CD8-positive, alpha-beta memory T cell (primary cell): ENCODE data around the gene P2RX5. TPM values are rescaled to one million over a fixed set of nuclear protein-coding genes. Genes with fewer than 3 reads are reported as not detected.
A peak's percentile ranks its signal among the peaks of the same experiment; 100 is the strongest.

ENCODE experiments used
- CTCF ChIA-PET: fragments of 350-600 bp; sonication (Branson Sonifier 250); formaldehyde crosslinking; loops from one replicate; lab custom pipeline; 2021; ENCODE audit warnings: antibody characterized with exemption; lab: Charles Lee
- POLR2A ChIA-PET: fragments of 350-600 bp; sonication (Branson Sonifier 250); formaldehyde crosslinking; loops from one replicate; lab custom pipeline; 2021; ENCODE audit warnings: antibody characterized with exemption; lab: Charles Lee
- DNase-seq, 5 donors: peaks; one replicate each; pipeline versions ENCODE4 v3.0.0 to v3.0.0-alpha.2; 2020 to 2022; ENCODE audit warnings: mixed read lengths in 1 of 5
- H3K27ac ChIP-seq: one replicate; pipeline ENCODE4 v1.7.0; 2013; ENCODE audit warnings: low read depth, mild to moderate bottlenecking, low read length, moderate library complexity
- H3K27me3 ChIP-seq: 2 replicates; pipeline ENCODE4 v1.7.0; 2013; ENCODE audit warnings: low read length, mild to moderate bottlenecking; ENCODE audit not compliant: insufficient read depth, poor library complexity, severe bottlenecking
- H3K36me3 ChIP-seq: 2 replicates; pipeline ENCODE4 v1.7.0; 2013; ENCODE audit warnings: mild to moderate bottlenecking, low read length, moderate library complexity; ENCODE audit not compliant: insufficient read depth
- H3K4me1 ChIP-seq: 2 replicates; pipeline ENCODE4 v1.7.0; 2013; ENCODE audit warnings: mild to moderate bottlenecking, low read length, moderate library complexity; ENCODE audit not compliant: insufficient read depth
- H3K4me3 ChIP-seq: 2 replicates; pipeline ENCODE4 v1.7.0; 2013; ENCODE audit warnings: mild to moderate bottlenecking, low read length
- H3K9me3 ChIP-seq: 2 replicates; pipeline ENCODE4 v1.7.0; 2013; ENCODE audit warnings: mild to moderate bottlenecking, low read length
- H3K27ac Mint-ChIP-seq, 8 donors: one replicate each; pipeline ENCODE4 v1.8.0; 2020 to 2021; ENCODE audit warnings: mixed read lengths in 8 of 8, mild to moderate bottlenecking in 6 of 8, inconsistent platforms in 3 of 8, moderate library complexity in 3 of 8
- H3K27me3 Mint-ChIP-seq, 2 donors: one replicate each; pipeline ENCODE4 v1.8.0; 2020 to 2021; ENCODE audit warnings: mixed read lengths in 2 of 2, mild to moderate bottlenecking in 1 of 2, moderate library complexity in 1 of 2
- H3K36me3 Mint-ChIP-seq, 3 donors: one replicate each; pipeline ENCODE4 v1.8.0; 2020 to 2021; ENCODE audit warnings: mixed read lengths in 3 of 3, inconsistent platforms in 1 of 3, mild to moderate bottlenecking in 1 of 3
- H3K4me1 Mint-ChIP-seq, 3 donors: one replicate each; pipeline ENCODE4 v1.8.0; 2020 to 2021; ENCODE audit warnings: mixed read lengths in 3 of 3, inconsistent platforms in 1 of 3, mild to moderate bottlenecking in 1 of 3
- H3K4me3 Mint-ChIP-seq, 7 donors: one replicate each; pipeline ENCODE4 v1.8.0; 2020 to 2021; ENCODE audit warnings: mixed read lengths in 7 of 7, mild to moderate bottlenecking in 6 of 7, moderate library complexity in 4 of 7, inconsistent platforms in 2 of 7
- H3K9me3 Mint-ChIP-seq, 5 donors: one replicate each; pipeline ENCODE4 v1.8.0; 2020 to 2022; ENCODE audit warnings: mixed read lengths in 5 of 5, mild to moderate bottlenecking in 3 of 5, moderate library complexity in 2 of 5, inconsistent platforms in 1 of 5
- polyA plus RNA-seq: library from polyadenylated mRNA; unstranded; fragments of 300-500 nt; fragmentation: Illumina TruSeq; gene quantifications from one replicate; pipeline ENCODE4 v1.2.3, GENCODE V29; 2021
- total RNA-seq, 2 experiments: library from RNA; stranded (reverse); gene quantifications; one replicate each; pipeline ENCODE4 v1.2.3, GENCODE V29; 2021

Gene P2RX5
- total and polyA plus RNA-seq, 3 experiments from 2014 or later = 9.8 to 37.4 (median 12.0) TPM

- H3K4me3 ChIP-seq = peak overlapping the region; percentile 68
- H3K27ac Mint-ChIP-seq = peak overlapping the region in 3 of 8 donors; percentile 10 to 77 (median 63)
- no peaks in the 10 kb centered on the region for H3K36me3 ChIP-seq
- no peaks in the 10 kb centered on the region for H3K9me3 ChIP-seq
- H3K4me3 Mint-ChIP-seq = peak overlapping the region; percentile 78 to 98 (median 93)
- peaks cover 22 to 45% (median 39%) of the 10 kb centered on the region in 3 donors for H3K4me1 Mint-ChIP-seq
- H3K4me1 ChIP-seq = peaks cover 18% of the 10 kb centered on the region
- ChIA-PET POLR2A (interaction anchor here (2.6 kb wide), 1 partner anchor 13 kb away, joined by 12 read pairs; no protein-coding TSS in a partner anchor), CTCF (interaction anchor here (1.2 to 4.0 kb wide), 5 partner anchors 13 to 121 kb away, joined by 6 to 20 read pairs (median 16); partner anchors contain the start of gene NCBP3)
- no peak overlapping the region for H3K27ac ChIP-seq
- no peaks in the 10 kb centered on the region for H3K9me3 Mint-ChIP-seq
- no peaks in the 10 kb centered on the region for H3K27me3 ChIP-seq
- DNase-seq = no peak
- H3K27me3 Mint-ChIP-seq = no peaks in the 10 kb centered on the region
- H3K36me3 Mint-ChIP-seq = peaks cover 0 to 54% (median 2%) of the 10 kb centered on the region in 3 donors
These were observed 28.6 kb upstream of the P2RX5 start for GRCh38 chr17:3724378-3725077.

GRCh38 chr17:3723556-3724377 lies 27.8 kb upstream of the P2RX5 start, which contains the start of gene HASPIN:
HASPIN (plus strand) TSS chr17:3723903; CDS start chr17:3723936, 33 bp downstream.
- Histone ChIP-seq H3K4me1 (peaks cover 18% of the 10 kb centered on the region), H3K27ac (peak within 1 kb of the TSS; percentile 29), H3K9me3 (no peaks in the 10 kb centered on the region), H3K27me3 (no peaks in the 10 kb centered on the region), H3K4me3 (peak within 1 kb of the TSS; percentile 68), H3K36me3 (no peaks in the 10 kb centered on the region)
- CTCF ChIA-PET = interaction anchor here (0.6 to 4.0 kb wide), 10 partner anchors 10 to 122 kb away, joined by 3 to 20 read pairs (median 5); partner anchors contain the start of gene NCBP3
- Mint-ChIP-seq H3K4me1 (peaks cover 24 to 48% (median 39%) of the 10 kb centered on the region in 3 donors), H3K4me3 (peak within 1 kb of the TSS; percentile 92 to 98 (median 94)), H3K36me3 (peaks cover 0 to 53% (median 2%) of the 10 kb centered on the region in 3 donors), H3K27me3 (no peaks in the 10 kb centered on the region), H3K27ac (peak within 1 kb of the TSS; percentile 48 to 96 (median 92)), H3K9me3 (no peaks in the 10 kb centered on the region)
- peak; percentile 88 to 94 (median 90) for DNase-seq
- POLR2A ChIA-PET = interaction anchor here (1.4 to 2.6 kb wide), 2 partner anchors 13 to 54 kb away, joined by 3 to 12 read pairs; no protein-coding TSS in a partner anchor

GRCh38 chr17:3723188-3723555 lies 27.2 kb upstream of the P2RX5 start:
- no peaks in the 10 kb centered on the region for H3K27me3 ChIP-seq
- H3K27ac ChIP-seq = peak overlapping the region; percentile 29
- no peaks in the 10 kb centered on the region for H3K9me3 ChIP-seq
- peaks cover 26 to 53% (median 39%) of the 10 kb centered on the region in 3 donors for H3K4me1 Mint-ChIP-seq
- H3K27me3 Mint-ChIP-seq = no peaks in the 10 kb centered on the region
- no peaks in the 10 kb centered on the region for H3K9me3 Mint-ChIP-seq
- H3K27ac Mint-ChIP-seq = peak overlapping the region; percentile 48 to 96 (median 92)
- H3K36me3 ChIP-seq = no peaks in the 10 kb centered on the region
- ChIA-PET CTCF (interaction anchor here (0.6 to 4.0 kb wide), 9 partner anchors 10 to 122 kb away, joined by 3 to 20 read pairs (median 4); partner anchors contain the start of gene NCBP3), POLR2A (interaction anchor here (1.4 to 2.6 kb wide), 2 partner anchors 12 to 53 kb away, joined by 3 to 12 read pairs; no protein-coding TSS in a partner anchor)
- peak overlapping the region; percentile 68 for H3K4me3 ChIP-seq
- peak in 1 of 5 donors; percentile 5 for DNase-seq
- H3K4me1 ChIP-seq = peaks cover 18% of the 10 kb centered on the region
- peak overlapping the region; percentile 92 to 98 (median 94) for H3K4me3 Mint-ChIP-seq
- H3K36me3 Mint-ChIP-seq = peaks cover 0 to 59% (median 6%) of the 10 kb centered on the region in 3 donors

DNA sequence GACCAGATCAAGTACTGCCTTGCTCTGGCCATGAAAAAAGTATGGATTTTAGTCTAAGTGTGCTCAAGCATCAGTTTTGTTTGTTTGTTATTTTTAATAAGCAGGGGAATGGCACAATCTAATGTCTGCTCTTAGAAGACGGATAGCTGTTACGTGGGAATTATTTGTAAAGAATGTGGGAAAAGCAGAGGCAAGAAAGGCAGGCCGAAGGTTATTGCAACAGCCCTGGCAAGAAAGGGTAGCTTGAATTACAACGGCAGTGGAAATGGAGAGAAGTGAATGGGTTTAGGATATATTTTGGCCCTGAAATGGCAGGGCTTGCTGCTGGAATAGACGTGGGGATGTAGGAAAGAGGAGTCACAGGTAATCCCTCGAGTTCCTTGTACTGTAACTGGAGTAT lies 26.8 kb upstream of the P2RX5 start:
- Mint-ChIP-seq H3K27me3 (no peaks in the 10 kb centered on the region), H3K9me3 (no peaks in the 10 kb centered on the region), H3K4me1 (peaks cover 27 to 53% (median 39%) of the 10 kb centered on the region in 3 donors), H3K4me3 (peak overlapping the region; percentile 92 to 98 (median 94)), H3K27ac (peak overlapping the region; percentile 40 to 95 (median 88)), H3K36me3 (peaks cover 0 to 60% (median 6%) of the 10 kb centered on the region in 3 donors)
- no peak for DNase-seq
- peak overlapping the region; percentile 29 for H3K27ac ChIP-seq
- no peaks in the 10 kb centered on the region for H3K27me3 ChIP-seq
- H3K9me3 ChIP-seq = no peaks in the 10 kb centered on the region
- ChIA-PET CTCF (interaction anchor here (0.6 to 4.0 kb wide), 9 partner anchors 9 to 123 kb away, joined by 3 to 20 read pairs (median 4); partner anchors contain the start of gene NCBP3), POLR2A (interaction anchor here (0.6 to 2.6 kb wide), 3 partner anchors 12 to 434 kb away, joined by 3 to 12 read pairs (median 3); no protein-coding TSS in a partner anchor)
- peaks cover 4% of the 10 kb centered on the region for H3K36me3 ChIP-seq
- peaks cover 18% of the 10 kb centered on the region for H3K4me1 ChIP-seq
- H3K4me3 ChIP-seq = peak overlapping the region; percentile 68

DNA sequence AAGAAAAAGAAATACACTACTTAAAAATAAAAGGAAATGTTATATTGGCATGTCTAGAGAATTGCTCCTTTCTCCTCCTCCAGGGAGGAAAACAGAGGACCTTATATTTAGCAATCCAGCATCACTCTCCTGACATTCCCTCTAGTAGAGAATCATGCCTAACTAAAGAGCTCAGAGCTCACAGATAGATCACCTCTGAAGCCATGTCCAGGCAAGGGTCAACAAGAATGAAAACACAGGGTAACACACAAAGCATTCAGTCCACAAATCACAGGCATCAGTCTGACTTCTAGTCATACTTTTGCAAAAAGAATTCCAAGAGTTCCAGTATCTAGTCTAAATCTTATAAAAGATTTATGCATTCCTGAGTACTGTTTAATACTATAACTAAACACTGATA lies 23.3 kb upstream of the P2RX5 start:
- Mint-ChIP-seq H3K27me3 (no peaks in the 10 kb centered on the region), H3K36me3 (peaks cover 11 to 75% (median 25%) of the 10 kb centered on the region in 3 donors), H3K4me3 (no peak overlapping the region), H3K27ac (no peak overlapping the region), H3K4me1 (peaks cover 31 to 45% (median 39%) of the 10 kb centered on the region in 3 donors), H3K9me3 (no peaks in the 10 kb centered on the region)
- ChIA-PET POLR2A (interaction anchor here (0.7 kb wide), 1 partner anchor 16 kb away, joined by 4 read pairs; no protein-coding TSS in a partner anchor), CTCF (no interaction called here)
- DNase-seq = no peak
- H3K27ac ChIP-seq = no peak overlapping the region
- no peaks in the 10 kb centered on the region for H3K27me3 ChIP-seq
- H3K4me3 ChIP-seq = no peak overlapping the region
- H3K9me3 ChIP-seq = no peaks in the 10 kb centered on the region
- peaks cover 31% of the 10 kb centered on the region for H3K36me3 ChIP-seq
- peaks cover 14% of the 10 kb centered on the region for H3K4me1 ChIP-seq

- peaks cover 11 to 69% (median 25%) of the 10 kb centered on the region in 3 donors for H3K36me3 Mint-ChIP-seq
- no peaks in the 10 kb centered on the region for H3K9me3 Mint-ChIP-seq
- CTCF ChIA-PET = no interaction called here
- no peak overlapping the region for H3K4me3 ChIP-seq
- peaks cover 30 to 44% (median 40%) of the 10 kb centered on the region in 3 donors for H3K4me1 Mint-ChIP-seq
- peaks cover 31% of the 10 kb centered on the region for H3K36me3 ChIP-seq
- H3K4me3 Mint-ChIP-seq = no peak overlapping the region
- POLR2A ChIA-PET = no interaction called here
- H3K27me3 Mint-ChIP-seq = no peaks in the 10 kb centered on the region
- no peaks in the 10 kb centered on the region for H3K9me3 ChIP-seq
- no peaks in the 10 kb centered on the region for H3K27me3 ChIP-seq
- no peak overlapping the region for H3K27ac ChIP-seq
- no peak overlapping the region for H3K27ac Mint-ChIP-seq
- H3K4me1 ChIP-seq = peaks cover 14% of the 10 kb centered on the region
- peak in 1 of 5 donors; percentile 12 for DNase-seq
These were observed 22.2 kb upstream of the P2RX5 start for GRCh38 chr17:3718201-3718600.

DNA sequence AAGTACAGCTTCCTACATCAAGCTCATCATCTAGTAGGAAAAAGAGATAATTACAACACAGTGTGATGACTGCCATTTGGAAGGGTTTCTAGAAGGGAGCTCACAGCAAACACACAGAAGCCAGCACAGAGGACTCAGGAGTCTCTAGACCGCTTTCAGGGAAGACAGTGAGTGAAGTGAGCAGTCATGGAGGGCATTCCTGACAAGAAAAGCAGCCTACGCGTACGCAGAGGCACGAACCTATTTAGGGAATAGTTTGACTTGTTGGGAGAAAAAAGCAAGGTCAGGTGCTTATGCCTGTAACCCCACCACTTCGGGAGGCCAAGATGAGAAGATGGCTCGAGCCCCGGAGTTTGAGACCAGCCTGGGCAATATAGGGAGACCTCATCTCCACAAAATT lies 19.3 kb upstream of the P2RX5 start:
- Histone ChIP-seq H3K27me3 (no peaks in the 10 kb centered on the region), H3K27ac (no peak overlapping the region), H3K36me3 (peaks cover 31% of the 10 kb centered on the region), H3K4me1 (peaks cover 29% of the 10 kb centered on the region), H3K9me3 (no peaks in the 10 kb centered on the region), H3K4me3 (no peak overlapping the region)
- Mint-ChIP-seq H3K27me3 (no peaks in the 10 kb centered on the region), H3K4me3 (no peak overlapping the region), H3K9me3 (no peaks in the 10 kb centered on the region), H3K36me3 (peaks cover 16 to 63% (median 27%) of the 10 kb centered on the region in 3 donors), H3K4me1 (peaks cover 40 to 50% (median 44%) of the 10 kb centered on the region in 3 donors), H3K27ac (peak overlapping the region in 3 of 8 donors; percentile 27 to 87 (median 76))
- POLR2A ChIA-PET = interaction anchor here (0.7 kb wide), 1 partner anchor 9 kb away, joined by 3 read pairs; no protein-coding TSS in a partner anchor
- CTCF ChIA-PET = interaction anchor here (1.1 kb wide), 1 partner anchor 21 kb away, joined by 3 read pairs; no protein-coding TSS in a partner anchor
- peak in 1 of 5 donors; percentile 1 for DNase-seq
